HG03103 (cell line): ENCODE measurements around the gene GSTT4.
"Not testable (repeated sequence)": the region's sequence is repeated elsewhere in the genome, so short reads cannot be mapped to it uniquely, and the experiment has no call there.

Experiments
- ATAC-seq: cut with Tn5 transposase; IDR thresholded peaks from one replicate; pipeline ENCODE4 v1.9.1; 2021; ENCODE audit warnings: low read depth; ENCODE audit not compliant: unreplicated experiment

The GSTT4 gene

GRCh38 chr22:23954991-23955305, 50.3 kb downstream of the GSTT4 start:
- ATAC-seq, result not testable (repeated sequence)

DNA sequence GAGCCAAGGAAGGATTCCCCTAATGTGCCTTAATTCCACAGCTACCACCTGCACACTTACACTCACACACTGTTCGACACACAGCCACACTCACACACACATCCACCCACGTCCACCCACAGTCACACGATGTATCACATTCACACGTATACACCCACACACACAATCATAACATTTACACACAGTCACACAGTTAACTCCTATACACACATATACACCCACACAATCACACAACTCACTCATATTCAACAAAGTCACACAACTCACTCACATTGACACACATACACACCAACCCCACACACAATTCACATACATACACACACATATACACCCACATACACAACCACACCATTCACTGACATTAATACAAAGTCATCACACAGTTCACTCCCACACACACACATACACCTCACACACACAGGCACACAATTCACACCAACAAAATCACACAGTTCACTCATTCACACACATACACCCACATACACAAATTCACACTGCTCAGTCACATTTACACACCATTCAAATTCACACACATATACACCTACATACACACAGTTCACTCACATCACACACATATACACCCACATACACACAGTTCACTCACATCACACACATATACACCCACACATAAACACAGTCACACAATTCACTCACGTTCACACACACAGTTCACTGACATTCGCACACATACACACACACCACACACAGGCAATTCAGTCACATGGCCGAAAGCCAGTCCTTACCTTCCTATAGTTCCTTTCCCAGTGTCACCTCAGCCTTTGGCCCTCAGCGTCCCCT, 50.9 kb downstream of the GSTT4 start:
- ATAC-seq, result not testable (repeated sequence)

DNA sequence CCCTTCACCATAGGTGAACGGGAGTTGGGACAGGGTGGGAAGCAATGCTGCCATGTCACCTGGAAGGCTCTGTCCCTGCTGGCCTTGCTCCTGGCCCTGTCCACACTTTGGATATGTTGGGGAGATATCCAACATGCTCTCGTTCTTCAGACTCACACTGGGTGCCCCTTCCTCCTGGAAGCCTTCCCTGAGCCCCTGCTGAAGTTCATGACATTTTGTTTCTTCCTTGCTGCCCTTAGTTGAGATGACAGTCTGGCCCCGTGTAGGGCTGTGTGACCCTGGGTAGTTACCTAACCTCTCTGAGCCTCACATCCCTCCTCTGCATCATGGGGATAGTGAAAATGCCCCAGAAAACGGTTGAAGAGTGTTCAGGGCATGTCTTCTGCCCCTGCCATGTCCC, 51.8 kb downstream of the GSTT4 start:
- not testable (repeated sequence) for ATAC-seq

DNA sequence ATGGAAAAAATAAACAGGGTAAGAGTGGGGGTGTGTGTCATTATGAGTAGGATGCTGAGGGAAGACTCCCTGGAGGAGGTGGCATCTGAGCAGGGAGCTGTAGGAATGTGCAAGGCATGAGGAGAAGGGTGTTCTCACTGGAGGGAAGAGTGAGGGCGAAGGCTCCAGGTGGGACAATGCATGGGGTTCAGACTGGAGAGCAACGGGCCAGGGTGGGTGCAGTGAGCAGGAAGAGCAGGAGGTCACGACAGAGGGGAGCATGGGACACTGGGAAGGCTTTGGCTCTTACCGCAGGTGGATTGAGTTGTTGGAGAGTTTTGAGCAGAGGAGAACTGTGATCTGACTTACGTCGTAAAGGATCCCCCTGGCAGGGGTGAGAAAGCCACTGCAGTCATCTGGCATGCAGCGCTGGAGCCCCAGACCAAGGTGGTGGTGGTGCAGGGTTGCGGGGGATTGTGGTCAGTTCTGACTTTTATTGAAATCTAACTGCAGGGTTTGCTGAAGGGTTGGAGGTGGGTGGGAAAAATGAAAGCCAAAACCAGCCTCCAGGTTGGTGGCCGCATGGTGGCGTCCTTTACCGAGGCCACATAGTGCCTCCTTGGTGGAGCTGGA, 52.4 kb downstream of the GSTT4 start:
- not testable (repeated sequence) for ATAC-seq

DNA sequence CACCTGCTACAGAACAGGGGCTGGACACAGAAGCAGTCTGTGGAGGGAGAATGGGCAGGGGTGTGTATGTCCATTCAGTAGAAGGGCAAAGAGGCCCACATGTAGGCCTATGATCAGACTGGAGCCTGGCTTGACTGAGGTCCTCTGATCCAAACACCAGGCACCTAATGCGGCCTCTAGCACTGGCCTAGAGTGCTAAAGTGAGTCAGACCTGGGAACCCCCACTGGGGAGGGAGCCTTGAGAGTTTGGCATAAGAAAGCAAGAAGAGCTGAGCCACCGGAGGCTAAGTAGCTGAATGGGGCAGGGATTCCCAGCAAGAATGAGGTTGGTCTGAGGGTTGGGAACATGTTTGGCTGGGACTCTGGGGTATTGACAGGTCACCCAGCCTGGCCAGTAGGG, 53.9 kb downstream of the GSTT4 start:
- not testable (repeated sequence) for ATAC-seq

- not testable (repeated sequence) for ATAC-seq
These were observed 55.5 kb downstream of the GSTT4 start for GRCh38 chr22:23949764-23950163.
